Spleen (tissue), 11 donors: ENCODE results near the gene CADPS2. TPM values are rescaled to one million over a fixed set of nuclear protein-coding genes. Genes with fewer than 3 reads are reported as not detected.
"Not testable (repeated sequence)": the region's sequence is repeated elsewhere in the genome, so short reads cannot be mapped to it uniquely, and the experiment has no call there.

Source experiments
- DNase-seq: peaks from one replicate; pipeline ENCODE4 v3.0.0-alpha.2; 2020
- H3K27ac ChIP-seq, 8 donors: fragments of 200-600 bp; sonication (generic) in 7 of 8; 1 replicate in 4 of 8; 2 replicates in 4 of 8; pipeline versions ENCODE4 v1.5.0 to v1.8.0; 2016 to 2021; ENCODE audit warnings: inconsistent platforms in 4 of 8, mild to moderate bottlenecking in 4 of 8, moderate library complexity in 1 of 8
- H3K27me3 ChIP-seq, 7 donors: fragments of 200-600 bp; sonication (generic) in 6 of 7; replicated peaks in 1 of 7; 1 replicate in 4 of 7; 2 replicates in 3 of 7; pipeline versions ENCODE4 v1.5.0 to v1.8.0; 2016 to 2021; ENCODE audit warnings: inconsistent platforms in 3 of 7, mild to moderate bottlenecking in 1 of 7
- H3K36me3 ChIP-seq, 6 donors: fragments of 200-600 bp; sonication (generic) in 5 of 6; 1 replicate in 4 of 6; 2 replicates in 2 of 6; pipeline versions ENCODE4 v1.5.0 to v1.8.0; 2016 to 2021; ENCODE audit warnings: inconsistent platforms in 2 of 6
- H3K4me1 ChIP-seq, 6 donors: fragments of 200-600 bp; sonication (generic) in 5 of 6; 1 replicate in 3 of 6; 2 replicates in 3 of 6; pipeline versions ENCODE4 v1.5.0 to v1.8.0; 2016 to 2021; ENCODE audit warnings: inconsistent platforms in 3 of 6
- H3K4me3 ChIP-seq, 8 donors: fragments of 200-600 bp; sonication (generic) in 7 of 8; 1 replicate in 4 of 8; 2 replicates in 4 of 8; pipeline versions ENCODE4 v1.5.0 to v1.8.0; 2016 to 2021; ENCODE audit warnings: inconsistent platforms in 4 of 8, mild to moderate bottlenecking in 4 of 8, moderate library complexity in 2 of 8
- H3K9me3 ChIP-seq, 8 donors: fragments of 200-600 bp; sonication (generic) in 7 of 8; 1 replicate in 4 of 8; 2 replicates in 4 of 8; pipeline versions ENCODE4 v1.5.0 to v1.8.0; 2016 to 2021; ENCODE audit warnings: inconsistent platforms in 4 of 8
- CTCF ChIP-seq, 11 experiments: fragments of 200-600 bp in 7 of 11; fragments of 450-650 bp in 4 of 11; sonication (generic) in 4 of 11; IDR thresholded peaks in 8 of 11; conservative IDR thresholded peaks in 3 of 11; 1 replicate in 7 of 11; 2 replicates in 4 of 11; pipeline versions ENCODE4 v1.4.0 to v1.8.0; 2016 to 2021; ENCODE audit warnings: antibody characterized with exemption in 11 of 11, inconsistent platforms in 4 of 11, mild to moderate bottlenecking in 1 of 11
- POLR2A ChIP-seq, 3 donors: fragments of 450-650 bp; IDR thresholded peaks; one replicate each; pipeline ENCODE4 v1.5.1; 2017; ENCODE audit warnings: antibody characterized with exemption in 3 of 3, mild to moderate bottlenecking in 1 of 3
- POLR2AphosphoS5 ChIP-seq, 3 donors: sonication (generic); formaldehyde crosslinking; IDR thresholded peaks; one replicate each; pipeline ENCODE4 v1.5.1; 2017; ENCODE audit warnings: antibody characterized with exemption in 3 of 3
- WGBS, 5 donors: extraction: QIAGEN DNeasy Blood & Tissue Kit in 3 of 5; methylation state at CpG; one replicate each; pipeline versions ENCODE4 v1.1.5 to v1.1.7; 2013 to 2018; 5-methylcytosine and 5-hydroxymethylcytosine counted together
- intact Hi-C: fragments of 100-400 bp; cut with DNase I; formaldehyde crosslinking; loops from one replicate; pipeline ENCODE4 v1.15.0; 2023; ENCODE audit warnings: low total_unique reads
- polyA plus RNA-seq, 3 donors: library from polyadenylated mRNA; stranded (reverse); fragments of 200-250 nt; gene quantifications; one replicate each; pipeline ENCODE4 v1.2.1, GENCODE V29; 2013
- total RNA-seq, 7 donors: library from RNA; depleted of rRNA in 3 of 7; stranded (reverse); fragments of >200 nt in 3 of 7; fragmentation: NEBNext Ultra II Directional in 4 of 7; extraction: Animal tissue kit (Norgen Biotek cat#: 25700) in 4 of 7; gene quantifications; one replicate each; pipeline versions ENCODE4 v1.1.0 to v1.2.1, GENCODE V29; 2016 to 2021
- donor health status: healthy with polysubstance abuse.
- donor health status: DM: no; HTN: no; CAD: no; lungs with moderate emphysema.
- donor health status: DM: no; HTN: no; CAD: no.
- donor health status: Bipolar disorder and iron deficiency.
- donor health status: healthy.
- donor health status: DM: no; HTN: no; CAD: no.
- donor health status: DM: yes; HTN: yes; CAD: no.

Gene CADPS2
- total and polyA plus RNA-seq, 10 donors = 2.4 to 19.3 (median 11.7) TPM

DNA sequence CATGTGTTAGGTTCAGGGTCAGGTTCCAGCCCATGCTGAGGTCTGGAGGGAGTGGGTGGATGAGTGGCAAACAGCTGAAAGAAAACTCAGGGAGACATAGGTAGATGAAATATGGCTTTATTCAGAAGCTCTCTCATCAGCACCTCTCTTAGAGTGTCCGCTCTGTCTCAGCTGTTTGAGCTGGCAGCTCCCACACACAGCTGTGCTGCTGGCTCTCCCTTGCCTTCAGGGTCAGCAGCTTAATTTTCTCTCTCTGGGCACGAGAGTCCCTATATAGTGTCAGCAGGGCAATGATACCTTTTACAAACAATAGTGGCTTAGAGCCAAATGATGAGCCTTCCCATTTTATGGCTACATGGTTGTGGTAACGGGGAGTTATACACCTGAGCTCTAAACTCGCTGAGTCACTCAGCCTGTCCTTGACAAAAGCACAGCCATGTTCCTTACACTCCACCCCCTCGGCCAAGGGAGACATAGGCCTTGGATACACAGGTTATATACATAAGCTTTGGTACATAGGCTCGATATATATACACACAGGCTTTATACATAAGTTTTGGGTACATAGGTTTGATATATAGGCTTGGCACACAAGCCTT is 197.8 kb downstream of the CADPS2 start:
- DNase-seq = no peak
- no peak overlapping the region for H3K4me3 ChIP-seq
- WGBS, 5 donors = 56 to 82% (median 67%) methylated on average over 6 of the region's 6 CpGs
- H3K4me1 ChIP-seq = no peaks in the 10 kb centered on the region
- TF ChIP-seq POLR2AphosphoS5 (IDR thresholded peaks at IDR 0.05) (no peak), POLR2A (IDR thresholded peaks at IDR 0.05) (no peak), CTCF (IDR thresholded peaks at IDR 0.05 in 8 of 11, conservative IDR thresholded peaks at IDR 0.05 in 3 of 11) (no peak)
- intact Hi-C loops = no loop called here
- H3K27ac ChIP-seq = no peak overlapping the region
- no peaks in the 10 kb centered on the region for H3K27me3 ChIP-seq
- H3K36me3 ChIP-seq = no peaks in the 10 kb centered on the region
- peaks cover 0 to 9% (median 0%) of the 10 kb centered on the region in 8 donors for H3K9me3 ChIP-seq

- H3K4me1 ChIP-seq = no peaks in the 10 kb centered on the region
- H3K27ac ChIP-seq = no peak overlapping the region
- H3K27me3 ChIP-seq = no peaks in the 10 kb centered on the region
- 57 to 74% (median 72%) methylated on average over 10 of the region's 10 CpGs for WGBS, 5 donors
- no peaks in the 10 kb centered on the region for H3K36me3 ChIP-seq
- intact Hi-C loops = no loop called here
- H3K9me3 ChIP-seq = no peaks in the 10 kb centered on the region
- no peak overlapping the region for H3K4me3 ChIP-seq
- TF ChIP-seq CTCF (IDR thresholded peaks at IDR 0.05 in 8 of 11, conservative IDR thresholded peaks at IDR 0.05 in 3 of 11) (no peak), POLR2AphosphoS5 (IDR thresholded peaks at IDR 0.05) (no peak), POLR2A (IDR thresholded peaks at IDR 0.05) (no peak)
- no peak for DNase-seq
Measured at GRCh38 chr7:122686360-122686878, 199.8 kb downstream of the CADPS2 start.

- intact Hi-C loops = no loop called here
- Histone ChIP-seq H3K9me3 (no peaks in the 10 kb centered on the region), H3K36me3 (no peaks in the 10 kb centered on the region), H3K27me3 (no peaks in the 10 kb centered on the region), H3K4me3 (no peak overlapping the region), H3K4me1 (no peaks in the 10 kb centered on the region), H3K27ac (no peak overlapping the region)
- 70 to 82% (median 74%) methylated on average over 2 of the region's 2 CpGs for WGBS, 5 donors
- TF ChIP-seq POLR2A (IDR thresholded peaks at IDR 0.05) (no peak), CTCF (IDR thresholded peaks at IDR 0.05 in 8 of 11, conservative IDR thresholded peaks at IDR 0.05 in 3 of 11) (no peak), POLR2AphosphoS5 (IDR thresholded peaks at IDR 0.05) (no peak)
- DNase-seq = no peak
Measured at GRCh38 chr7:122684504-122684903, 201.8 kb downstream of the CADPS2 start.

DNA sequence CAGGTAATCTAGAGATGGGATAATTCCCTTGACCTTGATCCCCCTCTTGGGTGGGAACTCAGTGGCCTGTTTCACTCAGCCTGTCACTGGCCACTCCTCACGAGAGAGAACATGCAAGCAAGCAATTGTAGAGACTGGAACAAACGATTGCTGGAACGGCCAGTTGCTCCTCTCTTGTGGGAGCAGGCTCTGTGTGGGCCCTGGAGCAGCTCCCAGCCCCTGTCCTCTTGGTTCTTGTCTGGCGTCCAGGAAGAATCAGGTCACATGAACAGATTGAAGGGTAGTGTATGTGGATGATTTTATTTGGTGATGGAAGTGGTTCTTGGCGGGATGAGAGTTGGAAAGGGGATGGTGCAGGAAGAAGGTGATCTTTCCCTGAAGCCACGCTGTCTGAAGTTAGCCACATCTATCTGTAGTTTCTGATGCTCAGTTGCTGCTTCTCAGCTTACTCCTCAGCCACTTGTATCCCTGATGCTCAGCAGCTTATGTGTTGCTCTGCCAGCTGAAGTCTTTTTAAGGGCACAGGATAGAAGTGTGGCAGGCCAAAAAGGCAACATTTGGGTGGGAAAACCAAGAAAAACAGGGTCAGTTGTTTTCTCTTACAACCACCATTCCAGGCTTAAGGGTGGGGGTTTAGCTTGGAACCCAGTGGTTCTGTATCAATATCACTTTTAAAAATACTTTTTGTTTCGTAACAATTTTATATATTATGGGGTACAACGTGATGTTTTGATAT is 203.3 kb downstream of the CADPS2 start:
- no peaks in the 10 kb centered on the region for H3K9me3 ChIP-seq
- no peak overlapping the region for H3K27ac ChIP-seq
- intact Hi-C loops = no loop called here
- H3K4me1 ChIP-seq = no peaks in the 10 kb centered on the region
- 71 to 85% (median 77%) methylated on average over 8 of the region's 8 CpGs for WGBS, 5 donors
- H3K36me3 ChIP-seq = no peaks in the 10 kb centered on the region
- TF ChIP-seq POLR2A (IDR thresholded peaks at IDR 0.05) = no peak
- no peak for TF ChIP-seq POLR2AphosphoS5 (IDR thresholded peaks at IDR 0.05)
- no peak for TF ChIP-seq CTCF (IDR thresholded peaks at IDR 0.05 in 8 of 11, conservative IDR thresholded peaks at IDR 0.05 in 3 of 11)
- DNase-seq = no peak
- no peak overlapping the region for H3K4me3 ChIP-seq
- H3K27me3 ChIP-seq = no peaks in the 10 kb centered on the region

DNA sequence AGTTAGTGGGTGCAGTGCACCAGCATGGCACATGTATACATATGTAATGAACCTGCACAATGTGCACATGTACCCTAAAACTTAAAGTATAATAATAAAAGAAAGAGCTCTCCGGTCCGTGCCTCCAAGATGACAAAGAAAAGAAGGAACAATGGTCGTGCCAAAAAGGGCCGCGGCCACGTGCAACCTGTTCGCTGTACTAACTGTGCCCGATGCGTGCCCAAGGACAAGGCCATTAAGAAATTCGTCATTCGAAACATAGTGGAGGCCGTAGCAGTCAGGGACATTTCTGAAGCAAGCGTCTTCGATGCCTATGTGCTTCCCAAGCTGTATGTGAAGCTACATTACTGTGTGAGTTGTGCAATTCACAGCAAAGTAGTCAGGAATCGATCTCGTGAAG is 205.1 kb downstream of the CADPS2 start:
- H3K4me3 ChIP-seq, H3K27me3 ChIP-seq, H3K36me3 ChIP-seq, DNase-seq, H3K9me3 ChIP-seq, H3K4me1 ChIP-seq, H3K27ac ChIP-seq, intact Hi-C loops: not testable (repeated sequence)
- 92 to 96% (median 94%) methylated on average over 16 of the region's 16 CpGs for WGBS, 5 donors
